ENCODE measurements around the gene RCAN2. TPM values are rescaled to one million over a fixed set of nuclear protein-coding genes. Genes with fewer than 3 reads are reported as not detected.

The RCAN2 gene
- total and polyA plus RNA-seq, 10 donors: 2.4 to 15.7 (median 7.2) TPM

DNA sequence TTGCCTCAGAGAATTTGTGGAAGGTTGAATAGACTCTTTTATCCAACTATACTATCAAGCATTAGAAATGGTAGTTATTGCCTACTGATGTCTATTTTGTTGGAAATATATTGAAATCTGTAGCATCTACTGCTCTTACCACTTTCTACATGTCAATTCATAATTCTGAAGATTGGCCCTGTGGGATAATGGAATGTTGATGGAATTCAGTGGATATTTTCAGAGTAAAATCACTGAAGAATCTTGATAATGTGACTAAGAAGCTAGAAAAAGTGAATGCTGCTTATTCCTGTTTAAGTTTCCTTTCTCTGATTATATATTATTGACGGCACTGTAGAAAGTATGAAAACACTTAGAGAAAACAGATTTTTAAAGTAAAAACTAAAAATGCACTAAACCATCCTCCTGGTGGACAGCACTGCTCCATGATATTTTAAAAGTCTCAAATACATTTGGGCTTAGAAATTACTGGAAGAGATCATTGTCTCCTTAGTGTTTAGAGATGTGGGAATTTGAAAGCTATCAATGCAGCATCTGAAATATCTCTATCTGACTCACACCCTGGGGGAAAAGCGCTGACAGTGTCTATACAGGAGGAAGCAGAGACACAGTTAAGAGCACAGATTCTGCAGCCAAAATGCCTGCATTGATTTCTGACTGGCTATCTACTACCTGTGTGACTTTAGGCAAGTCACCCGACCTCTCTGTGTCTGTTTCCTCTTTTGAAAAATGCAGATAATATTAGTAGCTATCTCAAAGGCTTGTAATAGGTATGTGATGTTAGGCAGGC lies 37.9 kb upstream of the RCAN2 start:
- no peak for DNase-seq
- H3K27me3 ChIP-seq (replicated peaks in 1 of 7): no peaks in the 10 kb centered on the region
- H3K36me3 ChIP-seq: no peaks in the 10 kb centered on the region
- H3K9me3 ChIP-seq: no peaks in the 10 kb centered on the region
- no peak overlapping the region for H3K27ac ChIP-seq
- no peak for TF ChIP-seq POLR2AphosphoS5 (IDR thresholded peaks at IDR 0.05)
- TF ChIP-seq, protein P1, sequence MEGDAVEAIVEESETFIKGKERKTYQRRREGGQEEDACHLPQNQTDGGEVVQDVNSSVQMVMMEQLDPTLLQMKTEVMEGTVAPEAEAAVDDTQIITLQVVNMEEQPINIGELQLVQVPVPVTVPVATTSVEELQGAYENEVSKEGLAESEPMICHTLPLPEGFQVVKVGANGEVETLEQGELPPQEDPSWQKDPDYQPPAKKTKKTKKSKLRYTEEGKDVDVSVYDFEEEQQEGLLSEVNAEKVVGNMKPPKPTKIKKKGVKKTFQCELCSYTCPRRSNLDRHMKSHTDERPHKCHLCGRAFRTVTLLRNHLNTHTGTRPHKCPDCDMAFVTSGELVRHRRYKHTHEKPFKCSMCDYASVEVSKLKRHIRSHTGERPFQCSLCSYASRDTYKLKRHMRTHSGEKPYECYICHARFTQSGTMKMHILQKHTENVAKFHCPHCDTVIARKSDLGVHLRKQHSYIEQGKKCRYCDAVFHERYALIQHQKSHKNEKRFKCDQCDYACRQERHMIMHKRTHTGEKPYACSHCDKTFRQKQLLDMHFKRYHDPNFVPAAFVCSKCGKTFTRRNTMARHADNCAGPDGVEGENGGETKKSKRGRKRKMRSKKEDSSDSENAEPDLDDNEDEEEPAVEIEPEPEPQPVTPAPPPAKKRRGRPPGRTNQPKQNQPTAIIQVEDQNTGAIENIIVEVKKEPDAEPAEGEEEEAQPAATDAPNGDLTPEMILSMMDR (IDR thresholded peaks at IDR 0.05 in 8 of 11, conservative IDR thresholded peaks at IDR 0.05 in 3 of 11): no peak
- TF ChIP-seq POLR2A (IDR thresholded peaks at IDR 0.05): no peak
- H3K4me1 ChIP-seq: no peaks in the 10 kb centered on the region
- no peak overlapping the region for H3K4me3 ChIP-seq
- intact Hi-C loops (cut with DNase I; ENCODE audit: low total_unique reads): no loop called here
- 61 to 90% (median 81%) methylated on average over 3 of the region's 3 CpGs for WGBS, 5 donors

DNA sequence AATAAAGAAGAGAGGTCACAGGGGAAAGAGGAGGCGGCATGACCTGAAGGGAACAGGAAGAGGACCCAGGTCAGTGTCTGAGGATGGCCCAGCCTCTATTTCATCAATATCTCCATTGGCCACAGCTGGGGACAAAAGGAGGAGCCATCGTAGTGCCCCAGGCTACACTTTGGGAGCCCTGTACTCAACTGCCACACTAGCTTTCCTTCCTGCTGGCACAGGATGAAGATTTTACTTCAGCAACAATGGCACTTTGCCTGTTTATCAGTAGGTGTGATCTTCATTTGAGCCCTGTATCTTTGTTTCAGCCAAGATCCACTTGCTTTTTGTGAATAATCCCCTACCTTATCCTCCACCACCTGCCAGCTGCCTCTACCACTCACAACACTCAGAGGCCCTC lies 35.4 kb upstream of the RCAN2 start:
- Histone ChIP-seq H3K27me3 (replicated peaks in 1 of 7) (no peaks in the 10 kb centered on the region), H3K4me1 (no peaks in the 10 kb centered on the region), H3K27ac (no peak overlapping the region), H3K9me3 (peaks cover 0 to 3% (median 0%) of the 10 kb centered on the region in 8 donors), H3K4me3 (no peak overlapping the region), H3K36me3 (no peaks in the 10 kb centered on the region)
- 83 to 98% (median 89%) methylated on average over 2 of the region's 2 CpGs for WGBS, 5 donors
- no peak for DNase-seq
- intact Hi-C loops (cut with DNase I; ENCODE audit: low total_unique reads): no loop called here
- no peak for TF ChIP-seq POLR2AphosphoS5 (IDR thresholded peaks at IDR 0.05)
- TF ChIP-seq POLR2A (IDR thresholded peaks at IDR 0.05): no peak
- TF ChIP-seq, protein P1 (IDR thresholded peaks at IDR 0.05 in 8 of 11, conservative IDR thresholded peaks at IDR 0.05 in 3 of 11): no peak

DNA sequence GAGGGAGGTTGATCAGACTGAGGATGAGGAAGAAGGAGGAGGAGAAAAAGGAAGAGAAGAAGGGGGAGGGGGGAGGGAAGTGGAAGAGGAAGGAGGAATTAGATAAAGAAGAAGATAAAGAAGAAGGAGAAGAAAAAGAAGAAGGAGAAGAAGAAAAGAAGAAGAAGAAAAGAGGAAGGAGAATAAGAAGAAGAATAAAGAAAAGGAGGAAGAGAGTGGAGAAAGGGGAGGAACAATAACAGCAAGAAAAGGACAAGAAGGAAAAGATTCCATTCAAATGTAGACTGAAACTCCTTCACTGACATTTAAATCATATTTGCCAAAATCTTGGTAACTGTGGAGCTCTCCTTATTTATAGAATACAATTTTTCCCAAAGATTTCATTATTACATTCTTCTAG lies 34.3 kb upstream of the RCAN2 start:
- Histone ChIP-seq H3K4me1 (no peaks in the 10 kb centered on the region), H3K27me3 (replicated peaks in 1 of 7) (no peaks in the 10 kb centered on the region), H3K9me3 (peaks cover 0 to 3% (median 0%) of the 10 kb centered on the region in 8 donors), H3K36me3 (no peaks in the 10 kb centered on the region), H3K4me3 (no peak overlapping the region), H3K27ac (no peak overlapping the region)
- TF ChIP-seq POLR2A (IDR thresholded peaks at IDR 0.05) (no peak), POLR2AphosphoS5 (IDR thresholded peaks at IDR 0.05) (no peak)
- TF ChIP-seq, protein P1 (IDR thresholded peaks at IDR 0.05 in 8 of 11, conservative IDR thresholded peaks at IDR 0.05 in 3 of 11): no peak
- intact Hi-C loops (cut with DNase I; ENCODE audit: low total_unique reads): no loop called here
- no peak for DNase-seq

DNA sequence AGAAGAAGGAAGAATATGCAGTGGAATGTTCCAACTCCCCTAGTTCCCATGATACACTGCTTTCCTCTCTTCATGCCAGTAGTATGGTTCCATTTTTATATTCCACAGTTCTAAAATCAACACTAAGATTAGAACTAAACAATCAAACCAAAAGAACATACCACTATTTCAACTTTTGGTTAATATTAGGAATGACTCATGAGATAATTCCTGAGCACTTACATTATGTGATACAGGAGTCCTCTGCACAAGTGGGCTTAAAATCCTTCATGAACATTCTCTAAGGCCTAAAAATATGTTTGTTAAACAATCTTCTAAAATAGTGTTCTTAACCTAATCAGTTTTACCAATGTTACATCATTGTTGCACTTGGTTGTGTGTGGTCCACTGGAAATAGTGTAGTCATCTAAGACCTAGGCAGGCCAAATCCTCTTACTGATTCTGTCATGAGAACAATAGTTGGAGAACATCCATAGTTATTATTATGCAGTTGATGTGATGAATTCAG lies 30.3 kb upstream of the RCAN2 start:
- no peak for DNase-seq
- Histone ChIP-seq H3K4me3 (no peak overlapping the region), H3K9me3 (peaks cover 0 to 3% (median 0%) of the 10 kb centered on the region in 8 donors), H3K36me3 (no peaks in the 10 kb centered on the region), H3K27ac (no peak overlapping the region), H3K4me1 (no peaks in the 10 kb centered on the region), H3K27me3 (replicated peaks in 1 of 7) (no peaks in the 10 kb centered on the region)
- intact Hi-C loops (cut with DNase I; ENCODE audit: low total_unique reads): no loop called here
- no peak for TF ChIP-seq POLR2AphosphoS5 (IDR thresholded peaks at IDR 0.05)
- TF ChIP-seq POLR2A (IDR thresholded peaks at IDR 0.05): no peak
- TF ChIP-seq, protein P1 (IDR thresholded peaks at IDR 0.05 in 8 of 11, conservative IDR thresholded peaks at IDR 0.05 in 3 of 11): no peak
